IMR-90 (cell line): ENCODE results near the gene CYTH1. TPM values are rescaled to one million over a fixed set of nuclear protein-coding genes. Genes with fewer than 3 reads are reported as not detected.

Experiments
- ATAC-seq: fragments of 200-7000 bp; cut with Tn5 transposase; 2 replicates; pipeline ENCODE4 v1.9.1; 2020; ENCODE audit warnings: low read depth, mild to moderate bottlenecking, moderate library complexity
- BruUV-seq: library from RNA; stranded (reverse); fragments of 400-500 nt; replicated peaks from 2 replicates; lab custom pipeline; 2021; lab: Mats Ljungman, UMichigan
- CTCF ChIA-PET: fragments of 300-600 bp; formaldehyde crosslinking; extraction: SDS; loops from one replicate; lab custom pipeline; 2021; ENCODE audit warnings: antibody characterized with exemption; lab: Yijun Ruan, JAX
- POLR2A ChIA-PET: fragments of 300-600 bp; sonication (Branson Sonifier 250); formaldehyde crosslinking; loops from one replicate; lab custom pipeline; 2022; ENCODE audit warnings: antibody characterized with exemption; ENCODE audit not compliant: unreplicated experiment; lab: Charles Lee
- DNase-seq: peaks from one replicate; pipeline ENCODE4 v3.0.0; 2013
- H2AFZ ChIP-seq: replicated peaks from 2 replicates; pipeline ENCODE3; 2013; ENCODE audit warnings: low read length, mild to moderate bottlenecking; ENCODE audit not compliant: poor library complexity
- H2AK5ac ChIP-seq: 2 replicates; pipeline ENCODE4 v1.6.1; 2013; ENCODE audit warnings: low read depth, low read length, inconsistent platforms
- H2AK9ac ChIP-seq: replicated peaks from 2 replicates; pipeline ENCODE3; 2013; ENCODE audit warnings: mild to moderate bottlenecking, low read depth, low read length, moderate library complexity; ENCODE audit not compliant: poor library complexity
- H2BK120ac ChIP-seq: 2 replicates; pipeline ENCODE4 v1.6.1; 2013; ENCODE audit warnings: low read depth, low read length, inconsistent platforms
- H2BK15ac ChIP-seq: 3 replicates; pipeline ENCODE4 v1.6.1; 2013; ENCODE audit warnings: low read depth, low read length, inconsistent platforms
- H2BK20ac ChIP-seq: 2 replicates; pipeline ENCODE4 v1.6.1; 2013; ENCODE audit warnings: low read depth, mild to moderate bottlenecking, inconsistent platforms, low read length, moderate library complexity
- H2BK5ac ChIP-seq: 2 replicates; pipeline ENCODE4 v1.6.1; 2013; ENCODE audit warnings: mild to moderate bottlenecking, low read depth, low read length, inconsistent platforms; ENCODE audit not compliant: poor library complexity, severe bottlenecking
- H3K14ac ChIP-seq: replicated peaks from 2 replicates; pipeline ENCODE4 v1.6.1; 2013; ENCODE audit warnings: low read depth, low read length, inconsistent platforms
- H3K18ac ChIP-seq: 2 replicates; pipeline ENCODE4 v1.6.1; 2013; ENCODE audit warnings: low read depth, low read length, control low read depth
- H3K23ac ChIP-seq: 2 replicates; pipeline ENCODE4 v1.6.1; 2013; ENCODE audit warnings: low read depth, low read length, inconsistent platforms
- H3K27ac ChIP-seq: 2 replicates; pipeline ENCODE4 v1.5.1; 2013; ENCODE audit warnings: mild to moderate bottlenecking, control low read depth, low read length; ENCODE audit not compliant: insufficient read depth
- H3K27me3 ChIP-seq: 2 replicates; pipeline ENCODE4 v1.6.1; 2013; ENCODE audit warnings: low read length; ENCODE audit not compliant: control insufficient read depth, insufficient read depth
- H3K36me3 ChIP-seq: 2 replicates; pipeline ENCODE4 v1.6.1; 2013; ENCODE audit warnings: low read length, mixed read lengths; ENCODE audit not compliant: control insufficient read depth, insufficient read depth
- H3K4ac ChIP-seq: 2 replicates; pipeline ENCODE4 v1.6.1; 2013; ENCODE audit warnings: low read depth, low read length, inconsistent platforms
- H3K4me1 ChIP-seq: 2 replicates; pipeline ENCODE4 v1.6.1; 2013; ENCODE audit warnings: low read length, mixed read lengths; ENCODE audit not compliant: control insufficient read depth, insufficient read depth
- H3K4me2 ChIP-seq: 2 replicates; pipeline ENCODE4 v1.6.1; 2013; ENCODE audit warnings: low read depth, mild to moderate bottlenecking, control low read depth, low read length, moderate library complexity
- H3K4me3 ChIP-seq: 2 replicates; pipeline ENCODE4 v1.5.1; 2013; ENCODE audit warnings: low read depth, mild to moderate bottlenecking, control low read depth, low read length, moderate library complexity; ENCODE audit not compliant: insufficient read depth
- H3K56ac ChIP-seq: 2 replicates; pipeline ENCODE4 v1.6.1; 2013; ENCODE audit warnings: low read length, inconsistent platforms; ENCODE audit not compliant: insufficient read depth; ENCODE audit errors: extremely low read depth
- H3K79me1 ChIP-seq, 2 experiments: 2 replicates each; pipeline ENCODE4 v1.6.1; 2013; ENCODE audit warnings: low read length in 2 of 2, inconsistent platforms in 1 of 2, low read depth in 1 of 2
- H3K9ac ChIP-seq: 2 replicates; pipeline ENCODE4 v1.6.1; 2013; ENCODE audit warnings: low read depth, low read length, control low read depth
- H3K9me1 ChIP-seq: 2 replicates; pipeline ENCODE4 v1.6.1; 2013; ENCODE audit warnings: low read length, inconsistent platforms; ENCODE audit not compliant: insufficient read depth
- H3K9me3 ChIP-seq: 2 replicates; pipeline ENCODE4 v1.6.1; 2013; ENCODE audit warnings: low read length; ENCODE audit not compliant: control insufficient read depth, insufficient read depth
- H4K20me1 ChIP-seq: 2 replicates; pipeline ENCODE4 v1.6.1; 2013; ENCODE audit warnings: low read length, inconsistent platforms; ENCODE audit not compliant: insufficient read depth
- H4K5ac ChIP-seq: 2 replicates; pipeline ENCODE4 v1.6.1; 2013; ENCODE audit warnings: mild to moderate bottlenecking, low read depth, low read length, control low read depth
- H4K8ac ChIP-seq, 2 experiments: 2 replicates each; pipeline ENCODE4 v1.6.1; 2013; ENCODE audit warnings: low read depth in 2 of 2, low read length in 2 of 2, control low read depth in 1 of 2, inconsistent platforms in 1 of 2
- H4K91ac ChIP-seq: 2 replicates; pipeline ENCODE4 v1.6.1; 2013; ENCODE audit warnings: low read depth, low read length, inconsistent platforms; ENCODE audit not compliant: insufficient read depth
- CEBPB ChIP-seq: IDR thresholded peaks from 2 replicates; pipeline ENCODE4 v1.6.1; 2012; ENCODE audit warnings: low read depth, low read length, improper control_type of control experiment
- RCOR1 ChIP-seq: IDR thresholded peaks from 2 replicates; pipeline ENCODE4 v1.6.1; 2012; ENCODE audit warnings: mild to moderate bottlenecking, low read length, improper control_type of control experiment; ENCODE audit not compliant: insufficient replicate concordance
- SMC3 ChIP-seq: fragments of 150-350 bp; IDR thresholded peaks from 2 replicates; pipeline ENCODE4 v1.6.1; 2016; ENCODE audit warnings: low read depth, mild to moderate bottlenecking, antibody characterized with exemption, low read length, moderate library complexity
- WGBS, 2 experiments: methylation state at CpG; one replicate each; pipeline versions ENCODE4 v1.1.5 to v1.1.7; 2013; ENCODE audit warnings: missing lambda C conversion rate in 2 of 2; ENCODE audit not compliant: insufficient read length in 1 of 2; ENCODE audit errors: extremely low coverage in 2 of 2; 5-methylcytosine and 5-hydroxymethylcytosine counted together
- dilution Hi-C: fragments of 300-500 bp; cut with HindIII; formaldehyde crosslinking; loops from one replicate; pipeline ENCODE4 v1.14.3; 2018; ENCODE audit warnings: low sequenced_read_pairs; ENCODE audit not compliant: unreplicated experiment
- in situ Hi-C: fragments of 300-500 bp; cut with MboI; formaldehyde crosslinking; loops from 3 replicates; pipeline ENCODE4 v1.14.3; 2019; ENCODE audit warnings: low sequenced_read_pairs, inconsistent platforms, mixed read lengths
- intact Hi-C: fragments of 100-400 bp; cut with micrococcal nuclease; formaldehyde crosslinking; loops from 2 replicates; pipeline ENCODE4 v1.10.0; 2022
- polyA plus RNA-seq, 3 experiments: library from polyadenylated mRNA; depleted of rRNA; stranded (reverse); fragments of >200 nt; gene quantifications; 2 replicates each; pipeline ENCODE4 v1.2.3, GENCODE V29; 2012; ENCODE audit warnings: low replicate concordance in 1 of 3
- total RNA-seq: library from RNA; depleted of rRNA; stranded (reverse); fragments of >200 nt; gene quantifications from 2 replicates; pipeline ENCODE4 v1.2.3, GENCODE V29; 2012

Gene CYTH1
- total and polyA plus RNA-seq, 2 of the 4 experiments (the other 2 are of a cell fraction): 7.9 to 12.4 TPM

GRCh38 chr17:78742901-78743300, 39.2 kb downstream of the CYTH1 start:
- TF ChIP-seq SMC3: no peak
- no peak for TF ChIP-seq RCOR1
- TF ChIP-seq CEBPB: peak; percentile 89
- Histone ChIP-seq H2AK9ac (no peak overlapping the region), H3K4me1 (peaks cover 2% of the 10 kb centered on the region; the same call in 1 of the 2 replicates), H3K56ac (no peak overlapping the region), H3K27ac (no peak overlapping the region), H2AK5ac (no peak overlapping the region), H2BK15ac (no peak overlapping the region), H3K79me1 (peaks cover 29 to 71% of the 10 kb centered on the region in 2 experiments), H3K9me3 (no peaks in the 10 kb centered on the region), H3K23ac (no peak overlapping the region), H3K9ac (no peak overlapping the region), H4K20me1 (peaks cover 24% of the 10 kb centered on the region), H3K14ac (no peak overlapping the region), H4K5ac (no peak overlapping the region), H3K9me1 (peaks cover 4% of the 10 kb centered on the region), H3K4me2 (no peak overlapping the region), H2AFZ (no peak overlapping the region), H3K4me3 (no peak overlapping the region), H3K27me3 (no peaks in the 10 kb centered on the region), H3K36me3 (no peaks in the 10 kb centered on the region), H2BK5ac (no peak overlapping the region), H2BK120ac (no peak overlapping the region), H3K4ac (no peak overlapping the region), H2BK20ac (no peak overlapping the region), H3K18ac (no peak overlapping the region), H4K91ac (no peak overlapping the region), H4K8ac (no peak overlapping the region)
- ATAC-seq (no peak), DNase-seq (no peak)
- CTCF ChIA-PET: no interaction called here
- in situ Hi-C loops: no loop called here
- BruUV-seq: no TSS peak
- intact Hi-C loops: no loop called here
- no CpG with 5 or more reads among the region's 5 CpGs for WGBS, 2 experiments
- dilution Hi-C loops: no loop called here
- POLR2A ChIA-PET: no interaction called here
